GM23338 (cell line): ENCODE results near the gene IRF2. TPM values are rescaled to one million over a fixed set of nuclear protein-coding genes. Genes with fewer than 3 reads are reported as not detected.

Source experiments
- ATAC-seq: fragments of 200-7000 bp; cut with Tn5 transposase; 3 replicates; pipeline ENCODE4 v1.9.1; 2020
- DNase-seq: peaks from one replicate; pipeline ENCODE4 v3.0.0-alpha.2; 2015; ENCODE audit warnings: low spot score
- H2AFZ ChIP-seq: fragments of 200-600 bp; sonication (generic); 2 replicates; pipeline ENCODE4 v1.8.0; 2016; ENCODE audit warnings: antibody characterized with exemption, mild to moderate bottlenecking, moderate library complexity
- H3F3A ChIP-seq: fragments of 200-600 bp; sonication (generic); replicated peaks from 2 replicates; pipeline ENCODE4 v1.8.0; 2017; ENCODE audit warnings: antibody characterized with exemption, mixed run types, low read depth
- H3K27ac ChIP-seq: fragments of 200-600 bp; sonication (generic); 2 replicates; pipeline ENCODE4 v1.6.1; 2016; ENCODE audit warnings: low read depth
- H3K27me3 ChIP-seq: fragments of 200-600 bp; sonication (generic); 2 replicates; pipeline ENCODE4 v1.8.0; 2016; ENCODE audit warnings: mild to moderate bottlenecking, mixed run types, moderate library complexity; ENCODE audit not compliant: insufficient read depth
- H3K36me3 ChIP-seq: fragments of 200-600 bp; sonication (generic); 2 replicates; pipeline ENCODE4 v1.8.0; 2016; ENCODE audit warnings: mild to moderate bottlenecking; ENCODE audit not compliant: insufficient read depth
- H3K4me1 ChIP-seq: fragments of 200-600 bp; sonication (generic); 2 replicates; pipeline ENCODE4 v1.8.0; 2016; ENCODE audit warnings: mild to moderate bottlenecking, moderate library complexity; ENCODE audit not compliant: insufficient read depth
- H3K4me2 ChIP-seq: fragments of 200-600 bp; sonication (generic); 2 replicates; pipeline ENCODE4 v1.7.1; 2017; ENCODE audit warnings: mixed run types
- H3K4me3 ChIP-seq: fragments of 200-600 bp; sonication (generic); 2 replicates; pipeline ENCODE4 v1.6.1; 2016; ENCODE audit warnings: mixed run types
- H3K79me2 ChIP-seq: fragments of 200-600 bp; sonication (generic); replicated peaks from 2 replicates; pipeline ENCODE4 v1.8.0; 2017; ENCODE audit warnings: mild to moderate bottlenecking; ENCODE audit not compliant: insufficient read depth
- H3K9me2 ChIP-seq: fragments of 200-600 bp; sonication (generic); 2 replicates; pipeline ENCODE4 v1.8.0; 2017; ENCODE audit not compliant: insufficient read depth
- H4K20me1 ChIP-seq: fragments of 200-600 bp; sonication (generic); replicated peaks from 2 replicates; pipeline ENCODE4 v1.8.0; 2017; ENCODE audit warnings: mild to moderate bottlenecking; ENCODE audit not compliant: insufficient read depth
- H3K27ac Mint-ChIP-seq: 2 replicates; pipeline ENCODE4 v1.8.0; 2020; ENCODE audit warnings: inconsistent platforms, mild to moderate bottlenecking, moderate library complexity, mixed read lengths
- H3K27me3 Mint-ChIP-seq: 3 replicates; pipeline ENCODE4 v1.8.0; 2022; ENCODE audit warnings: low read depth, mild to moderate bottlenecking, moderate library complexity, mixed read lengths, inconsistent platforms; ENCODE audit not compliant: insufficient read depth, poor library complexity
- H3K36me3 Mint-ChIP-seq: 3 replicates; pipeline ENCODE4 v1.8.0; 2021; ENCODE audit warnings: low read depth, mild to moderate bottlenecking, inconsistent platforms, moderate library complexity, mixed read lengths
- H3K4me1 Mint-ChIP-seq: 3 replicates; pipeline ENCODE4 v1.8.0; 2020; ENCODE audit warnings: mild to moderate bottlenecking, inconsistent platforms, mixed read lengths
- H3K4me3 Mint-ChIP-seq: 3 replicates; pipeline ENCODE4 v1.8.0; 2021; ENCODE audit warnings: moderate library complexity, mild to moderate bottlenecking, inconsistent platforms, mixed read lengths
- H3K9me3 Mint-ChIP-seq: 3 replicates; pipeline ENCODE4 v1.8.0; 2020; ENCODE audit warnings: moderate library complexity, mild to moderate bottlenecking, inconsistent platforms, mixed read lengths
- CREB1 ChIP-seq: fragments of 250-450 bp; sonication (Bioruptor Pico); IDR thresholded peaks from 2 replicates; pipeline ENCODE4 v1.5.0; 2020; ENCODE audit warnings: low read depth, mild to moderate bottlenecking, moderate library complexity
- CTCF ChIP-seq, 2 experiments: fragments of 200-600 bp in 1 of 2; sonication (generic) in 1 of 2; conservative IDR thresholded peaks; 2 replicates each; pipeline versions ENCODE4 v1.5.1 to v1.6.1; 2016 to 2017; ENCODE audit warnings: antibody characterized with exemption in 2 of 2, low read depth in 2 of 2, mild to moderate bottlenecking in 2 of 2, moderate library complexity in 1 of 2
- EZH2 ChIP-seq: fragments of 200-600 bp; sonication (generic); IDR thresholded peaks from one replicate; pipeline ENCODE4 v1.8.0; 2017; ENCODE audit warnings: antibody characterized with exemption, mild to moderate bottlenecking, low read depth; ENCODE audit not compliant: unreplicated experiment
- JUNB ChIP-seq: IDR thresholded peaks from one replicate; pipeline ENCODE4 v1.6.1; 2016; ENCODE audit warnings: antibody characterized with exemption; ENCODE audit not compliant: unreplicated experiment
- POLR2AphosphoS5 ChIP-seq: IDR thresholded peaks from 2 replicates; pipeline ENCODE4 v1.6.1; 2016; ENCODE audit warnings: antibody characterized with exemption, low read depth
- ZNF114 ChIP-seq: fragments of 250-450 bp; sonication (Bioruptor Pico); IDR thresholded peaks from 2 replicates; pipeline ENCODE4 v1.5.0; 2020; ENCODE audit warnings: mild to moderate bottlenecking, moderate library complexity
- ZNF331 ChIP-seq: fragments of 250-450 bp; sonication (Bioruptor Pico); IDR thresholded peaks from 2 replicates; pipeline ENCODE4 v1.5.0; 2020; ENCODE audit warnings: low read depth, mild to moderate bottlenecking, moderate library complexity
- ZNF462 ChIP-seq: fragments of 250-450 bp; sonication (Bioruptor Pico); IDR thresholded peaks from 2 replicates; pipeline ENCODE4 v1.5.0; 2020; ENCODE audit warnings: mild to moderate bottlenecking, moderate library complexity
- polyA plus RNA-seq: library from polyadenylated mRNA; unstranded; fragments of >200 nt; fragmentation: Nextera tagmentation; extraction: Ambion mirVana; gene quantifications from 2 replicates; pipeline ENCODE4 v1.2.1, GENCODE V29; 2016
- total RNA-seq: library from RNA; depleted of rRNA; stranded (reverse); fragments of >200 nt; shearing (Covaris generic); gene quantifications from 2 replicates; pipeline ENCODE4 v1.2.3, GENCODE V29; 2014

The IRF2 gene
- total and polyA plus RNA-seq, 2 experiments from 2014 or later, result 14.7 to 15.0 TPM

- H3K36me3 Mint-ChIP-seq, result peaks cover 31% of the 10 kb centered on the region
- peak overlapping the region; percentile 90 for H3K27ac Mint-ChIP-seq
- no peak overlapping the region for H2AFZ ChIP-seq
- peaks cover 14% of the 10 kb centered on the region for H3K27me3 Mint-ChIP-seq
- peaks cover 75% of the 10 kb centered on the region for H3K4me1 ChIP-seq
- H3K79me2 ChIP-seq, result no peaks in the 10 kb centered on the region
- H3K36me3 ChIP-seq, result no peaks in the 10 kb centered on the region; the same call in 1 of the 2 replicates
- no peaks in the 10 kb centered on the region for H3K27me3 ChIP-seq
- no peak overlapping the region for H3K4me3 ChIP-seq
- peak overlapping the region; percentile 35; the same call in 1 of the 3 replicates for H3K4me3 Mint-ChIP-seq
- no peaks in the 10 kb centered on the region for H3K9me2 ChIP-seq
- no peak for TF ChIP-seq POLR2AphosphoS5
- no peak for TF ChIP-seq CREB1 (CRISPR knock-in tag)
- TF ChIP-seq ZNF462 (CRISPR knock-in tag), result no peak
- no peak for TF ChIP-seq EZH2
- H3K4me1 Mint-ChIP-seq, result peaks cover 85% of the 10 kb centered on the region
- peak; percentile 42 for DNase-seq
- ATAC-seq, result peak; percentile 9
- H4K20me1 ChIP-seq, result no peaks in the 10 kb centered on the region
- H3K4me2 ChIP-seq, result peak overlapping the region; percentile 57
- peaks cover 6% of the 10 kb centered on the region; the same call in 1 of the 2 replicates for H3F3A ChIP-seq
- no peaks in the 10 kb centered on the region for H3K9me3 Mint-ChIP-seq
- peak overlapping the region; percentile 97 for H3K27ac ChIP-seq
These were observed 88.6 kb downstream of the IRF2 start for GRCh38 chr4:184385705-184386141.

- Histone ChIP-seq H3F3A (peaks cover 6% of the 10 kb centered on the region; the same call in 1 of the 2 replicates), H3K4me2 (peak overlapping the region; percentile 57), H4K20me1 (no peaks in the 10 kb centered on the region), H3K27ac (peak overlapping the region; percentile 97), H3K4me1 (peaks cover 68% of the 10 kb centered on the region), H3K27me3 (no peaks in the 10 kb centered on the region), H3K4me3 (no peak overlapping the region), H3K36me3 (no peaks in the 10 kb centered on the region; the same call in 1 of the 2 replicates), H2AFZ (no peak overlapping the region), H3K79me2 (no peaks in the 10 kb centered on the region), H3K9me2 (no peaks in the 10 kb centered on the region)
- peak; percentile 19 for ATAC-seq
- Mint-ChIP-seq H3K4me3 (peak overlapping the region; percentile 4; the same call in 1 of the 3 replicates), H3K36me3 (peaks cover 29% of the 10 kb centered on the region), H3K27me3 (peaks cover 14% of the 10 kb centered on the region), H3K9me3 (no peaks in the 10 kb centered on the region), H3K4me1 (peaks cover 78% of the 10 kb centered on the region), H3K27ac (peak overlapping the region; percentile 0; the same call in 1 of the 2 replicates)
- peak; percentile 17 for DNase-seq
- TF ChIP-seq CTCF (conservative IDR thresholded peaks at IDR 0.05; ENCODE audit: low read depth in 2 of 2), result no peak
- TF ChIP-seq CREB1 (CRISPR knock-in tag), result no peak
- no peak for TF ChIP-seq ZNF331 (CRISPR knock-in tag)
- no peak for TF ChIP-seq ZNF114
- no peak for TF ChIP-seq JUNB
These were observed 89.4 kb downstream of the IRF2 start for GRCh38 chr4:184384810-184385557.
